ENCODE results near the gene TRPV3. TPM values are rescaled to one million over a fixed set of nuclear protein-coding genes. Genes with fewer than 3 reads are reported as not detected.

TRPV3 gene
- total and polyA plus RNA-seq, 9 of the 15 experiments (the other 6 are each of a cell fraction or from before 2014, with no cell fraction given) = 0.03 to 0.42 (median 0.11) TPM; not detected in 1

- H3K27me3 ChIP-seq (ENCODE audit: control insufficient read depth in 2 of 2, insufficient read depth in 2 of 2, low read length in 2 of 2) = peaks cover 14 to 76% of the 10 kb centered on the region in 2 experiments; a peak in 3 of 5 replicates
- H3K4me2 ChIP-seq (ENCODE audit: insufficient read depth, low read length) = no peak overlapping the region
- H2AFZ ChIP-seq (ENCODE audit: low read depth, low read length) = no peak overlapping the region
- no peak overlapping the region for H3K27ac ChIP-seq (ENCODE audit: extremely low read depth, low read depth, low read length)
- no peak for FAIRE-seq
- intact Hi-C loops (cut with micrococcal nuclease) (no loop called here), in situ Hi-C loops (cut with MboI) (no loop called here)
- BruUV-seq (replicated peaks) = no TSS peak
- ATAC-seq = no peak
- H3K9me3 ChIP-seq (replicated peaks; ENCODE audit: control insufficient read depth, insufficient read depth, low read depth, low read length) = no peaks in the 10 kb centered on the region
- no peaks in the 10 kb centered on the region for H3K9me1 ChIP-seq (ENCODE audit: control insufficient read depth, insufficient read depth, low read length)
- no peak overlapping the region for H3K4me3 ChIP-seq
- H3K36me3 ChIP-seq (ENCODE audit: control insufficient read depth, insufficient read depth, low read length) = no peaks in the 10 kb centered on the region
- H3K4me1 ChIP-seq (replicated peaks in 1 of 2; ENCODE audit: control insufficient read depth in 2 of 2, insufficient read depth in 2 of 2, low read length in 2 of 2) = peaks cover 0 to 4% of the 10 kb centered on the region in 2 experiments; a peak in 1 of 5 replicates
- TF ChIP-seq E2F3 (CRISPR knock-in tag; IDR thresholded peaks at IDR 0.05) (no peak), ATF7 (IDR thresholded peaks at IDR 0.05) (0 out of 2 replicates have a peak, but pooled peaks have one; percentile 20), PRDM10 (IDR thresholded peaks at IDR 0.05; ENCODE audit: partially characterized antibody) (peak; percentile 91)
- DNase-seq (ENCODE audit: extremely low read depth in 1 of 4, low spot score in 3 of 4) = no peak
- no peak overlapping the region for H3K9ac ChIP-seq (ENCODE audit: insufficient read depth in 1 of 2, low read depth in 2 of 2, low read length in 2 of 2)
- ChIA-PET CTCF (ENCODE audit: low intra/inter-chr PET ratio) (no interaction called here), POLR2A (interaction anchor here (0.6 kb wide), 1 partner anchor 736 kb away, joined by 3 read pairs; no protein-coding TSS in a partner anchor)
- H4K20me1 ChIP-seq (replicated peaks; ENCODE audit: control insufficient read depth, insufficient read depth, low read length) = peaks cover 5% of the 10 kb centered on the region
- 15% methylated on average over 3 of the region's 5 CpGs for WGBS (ENCODE audit: insufficient coverage, low coverage, missing lambda C conversion rate)
- no peaks in the 10 kb centered on the region for H3K79me2 ChIP-seq (ENCODE audit: control insufficient read depth, insufficient read depth, low read length)
Observed at GRCh38 chr17:3593384-3593783, 35.8 kb upstream of the TRPV3 start.
